MM.1S (cell line): ENCODE measurements around the gene CNPPD1.

Experiments used
- EZH2 ChIP-seq: fragments of 300-600 bp; sonication (generic); optimal IDR thresholded peaks from 2 replicates; pipeline ENCODE3; 2017; ENCODE audit warnings: low read depth, mild to moderate bottlenecking, antibody characterized with exemption, low read length, mixed read lengths
- TF ChIP-seq, protein P1 (sequence below): fragments of 300-600 bp; sonication (generic); IDR thresholded peaks from 2 replicates; pipeline ENCODE4 v1.5.1; 2016; ENCODE audit warnings: antibody characterized with exemption, low read length, mixed read lengths

DNA sequence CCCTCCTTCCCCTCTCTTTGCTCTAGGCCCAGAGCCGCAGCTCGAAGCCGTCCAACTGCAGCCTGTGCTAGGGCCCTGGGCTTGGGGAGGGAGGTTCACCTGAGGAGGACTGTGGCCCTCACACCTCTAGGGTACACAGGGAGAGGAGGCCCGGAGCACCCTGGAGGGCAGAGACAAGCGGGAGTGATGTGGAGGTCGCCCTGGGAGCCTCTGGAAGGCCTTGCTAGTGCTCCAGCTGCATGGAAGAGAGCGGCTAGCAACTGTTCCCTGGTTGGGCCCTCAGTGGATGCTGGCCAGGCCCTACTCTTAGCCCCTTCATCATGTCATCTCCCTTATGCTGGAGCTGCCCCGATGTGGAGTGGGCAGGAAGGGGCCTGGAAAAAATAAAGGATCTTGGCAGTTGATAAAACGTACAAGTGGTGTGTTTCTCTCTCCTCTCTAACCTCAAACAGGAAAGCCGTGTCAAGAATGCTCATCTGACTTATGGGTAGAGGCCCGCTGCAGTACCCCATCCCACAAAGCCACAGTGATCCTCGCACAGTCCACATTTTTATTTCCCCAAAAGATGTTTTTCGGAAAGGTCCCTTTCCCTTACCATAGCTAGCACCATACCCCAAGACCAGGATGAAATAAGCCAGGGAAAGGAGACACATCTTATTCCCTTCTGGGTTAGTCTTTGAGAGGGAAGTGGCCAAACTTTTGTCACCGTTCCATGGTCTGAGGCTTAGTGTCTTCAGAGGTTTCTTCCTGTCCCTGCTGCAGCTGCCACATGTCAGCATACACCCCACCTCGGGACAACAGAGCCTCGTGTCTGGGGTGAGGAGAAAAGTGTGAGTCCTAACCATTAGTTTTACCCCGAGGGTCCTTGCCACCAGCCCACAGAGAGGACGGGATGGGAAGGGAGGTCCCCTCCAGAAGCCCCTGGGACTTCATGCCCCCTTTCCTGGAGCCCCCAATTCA lies 32.8 kb upstream of the CNPPD1 start:
- TF ChIP-seq, protein P1, sequence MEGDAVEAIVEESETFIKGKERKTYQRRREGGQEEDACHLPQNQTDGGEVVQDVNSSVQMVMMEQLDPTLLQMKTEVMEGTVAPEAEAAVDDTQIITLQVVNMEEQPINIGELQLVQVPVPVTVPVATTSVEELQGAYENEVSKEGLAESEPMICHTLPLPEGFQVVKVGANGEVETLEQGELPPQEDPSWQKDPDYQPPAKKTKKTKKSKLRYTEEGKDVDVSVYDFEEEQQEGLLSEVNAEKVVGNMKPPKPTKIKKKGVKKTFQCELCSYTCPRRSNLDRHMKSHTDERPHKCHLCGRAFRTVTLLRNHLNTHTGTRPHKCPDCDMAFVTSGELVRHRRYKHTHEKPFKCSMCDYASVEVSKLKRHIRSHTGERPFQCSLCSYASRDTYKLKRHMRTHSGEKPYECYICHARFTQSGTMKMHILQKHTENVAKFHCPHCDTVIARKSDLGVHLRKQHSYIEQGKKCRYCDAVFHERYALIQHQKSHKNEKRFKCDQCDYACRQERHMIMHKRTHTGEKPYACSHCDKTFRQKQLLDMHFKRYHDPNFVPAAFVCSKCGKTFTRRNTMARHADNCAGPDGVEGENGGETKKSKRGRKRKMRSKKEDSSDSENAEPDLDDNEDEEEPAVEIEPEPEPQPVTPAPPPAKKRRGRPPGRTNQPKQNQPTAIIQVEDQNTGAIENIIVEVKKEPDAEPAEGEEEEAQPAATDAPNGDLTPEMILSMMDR: no peak
- no peak for TF ChIP-seq EZH2
